ENCODE data around the gene ADI1. TPM values are rescaled to one million over a fixed set of nuclear protein-coding genes. Genes with fewer than 3 reads are reported as not detected.
A peak's percentile ranks its signal among the peaks of the same experiment; 100 is the strongest.

ADI1 gene
- total and polyA plus RNA-seq, 10 of the 15 experiments (the other 5 are each of a cell fraction or from before 2014, with no cell fraction given): 4.4 to 78.7 (median 17.2) TPM

- TF ChIP-seq ZSCAN29 (IDR thresholded peaks at IDR 0.05): no peak
- TF ChIP-seq SMAD5 (IDR thresholded peaks at IDR 0.05; ENCODE audit: low read depth): no peak
- peak; percentile 45; the same call in 1 of the 2 replicates for TF ChIP-seq NFIC (IDR thresholded peaks at IDR 0.05; ENCODE audit: low read depth, low read length)
- 0 out of 3 replicates have a peak, but pooled peaks have one; percentile 9 for TF ChIP-seq POU2F2 (IDR thresholded peaks at IDR 0.05; ENCODE audit: borderline replicate concordance, low read depth, low read length)
- TF ChIP-seq IRF5 (IDR thresholded peaks at IDR 0.05; ENCODE audit: borderline replicate concordance): no peak
- no peak for TF ChIP-seq PAX5 (IDR thresholded peaks at IDR 0.05; ENCODE audit: borderline replicate concordance, low read depth, low read length)
- TF ChIP-seq RAD51 (IDR thresholded peaks at IDR 0.05): peak; percentile 36
- TF ChIP-seq NR2C2 (IDR thresholded peaks at IDR 0.05; ENCODE audit: borderline replicate concordance, control insufficient read depth, insufficient read length, low read depth): no peak
- peak; percentile 40; the same call in 1 of the 2 replicates for TF ChIP-seq DPF2 (IDR thresholded peaks at IDR 0.05)
- no peak for TF ChIP-seq CBX5 (IDR thresholded peaks at IDR 0.05; ENCODE audit: low read depth)
- no peak for TF ChIP-seq POLR2AphosphoS2 (IDR thresholded peaks at IDR 0.05; ENCODE audit: low read depth, low read length)
- TF ChIP-seq BCL11A (IDR thresholded peaks at IDR 0.05; ENCODE audit: low read depth, low read length): no peak
- TF ChIP-seq E2F4 (IDR thresholded peaks at IDR 0.05; ENCODE audit: low read depth, low read length): no peak
- no peak for TF ChIP-seq SUPT20H (IDR thresholded peaks at IDR 0.05; ENCODE audit: borderline replicate concordance, control insufficient read depth, low read depth, low read length)
- TF ChIP-seq SUZ12 (IDR thresholded peaks at IDR 0.05; ENCODE audit: unreplicated experiment): no peak
- no peak for TF ChIP-seq CBFB (IDR thresholded peaks at IDR 0.05; ENCODE audit: low read depth)
- no peak for TF ChIP-seq ZNF592 (IDR thresholded peaks at IDR 0.05)
- no peak for TF ChIP-seq POLR2AphosphoS5 (IDR thresholded peaks at IDR 0.05; ENCODE audit: low read length)
- no peak for TF ChIP-seq PBX3 (IDR thresholded peaks at IDR 0.05; ENCODE audit: insufficient replicate concordance, low read depth, low read length)
- TF ChIP-seq SREBF2 (IDR thresholded peaks at IDR 0.05; ENCODE audit: low read length): no peak
- TF ChIP-seq YY1 (IDR thresholded peaks at IDR 0.05; ENCODE audit: low read depth, low read length): 0 out of 2 replicates have a peak, but pooled peaks have one; percentile 22
- TF ChIP-seq ASH2L (IDR thresholded peaks at IDR 0.05; ENCODE audit: borderline replicate concordance, low read depth): no peak
These were observed 57.4 kb downstream of the ADI1 start (continued) for GRCh38 chr2:3461801-3462492.
